ENCODE results near the gene GAGE1. TPM values are rescaled to one million over a fixed set of nuclear protein-coding genes. Genes with fewer than 3 reads are reported as not detected.

Gene GAGE1
- total RNA-seq, 2 experiments from 2014 or later, result not detected

Other genes starting within 250 kb of the GAGE1 start
- gene GAGE12C, start 66.8 kb upstream of the GAGE1 start, total RNA-seq, result not detected
- not detected for gene GAGE12D, start 57.3 kb upstream of the GAGE1 start, total RNA-seq
- gene GAGE12E, start 47.7 kb upstream of the GAGE1 start, total RNA-seq, result not detected
- not detected for gene GAGE12F, start 38.2 kb upstream of the GAGE1 start, total RNA-seq
- gene GAGE12G, start 28.6 kb upstream of the GAGE1 start, total RNA-seq, result not detected
- gene GAGE12H, start 19.1 kb upstream of the GAGE1 start, total RNA-seq, result not detected
- not detected for gene GAGE2A, start 9.5 kb upstream of the GAGE1 start, total RNA-seq
- not detected for gene PAGE1, start 97.0 kb downstream of the GAGE1 start, total RNA-seq
- gene PAGE4, start 230.3 kb downstream of the GAGE1 start, total RNA-seq, result not detected